SU-DHL-6 (cell line): ENCODE results near the gene EFL1.

ENCODE experiments used
- EZH2phosphoT487 ChIP-seq: fragments of 200-600 bp; sonication (generic), shearing (Covaris generic); conservative IDR thresholded peaks from 2 replicates; pipeline ENCODE4 v1.6.1; 2018; ENCODE audit warnings: mild to moderate bottlenecking, antibody characterized with exemption, low read length, moderate library complexity, mixed read lengths
- TF ChIP-seq, protein P1 (sequence below): fragments of 200-600 bp; sonication (generic); IDR thresholded peaks from one replicate; pipeline ENCODE4 v1.5.1; 2017; ENCODE audit warnings: antibody characterized with exemption, mild to moderate bottlenecking, low read length, moderate library complexity; ENCODE audit not compliant: insufficient read depth, poor library complexity, severe bottlenecking

DNA sequence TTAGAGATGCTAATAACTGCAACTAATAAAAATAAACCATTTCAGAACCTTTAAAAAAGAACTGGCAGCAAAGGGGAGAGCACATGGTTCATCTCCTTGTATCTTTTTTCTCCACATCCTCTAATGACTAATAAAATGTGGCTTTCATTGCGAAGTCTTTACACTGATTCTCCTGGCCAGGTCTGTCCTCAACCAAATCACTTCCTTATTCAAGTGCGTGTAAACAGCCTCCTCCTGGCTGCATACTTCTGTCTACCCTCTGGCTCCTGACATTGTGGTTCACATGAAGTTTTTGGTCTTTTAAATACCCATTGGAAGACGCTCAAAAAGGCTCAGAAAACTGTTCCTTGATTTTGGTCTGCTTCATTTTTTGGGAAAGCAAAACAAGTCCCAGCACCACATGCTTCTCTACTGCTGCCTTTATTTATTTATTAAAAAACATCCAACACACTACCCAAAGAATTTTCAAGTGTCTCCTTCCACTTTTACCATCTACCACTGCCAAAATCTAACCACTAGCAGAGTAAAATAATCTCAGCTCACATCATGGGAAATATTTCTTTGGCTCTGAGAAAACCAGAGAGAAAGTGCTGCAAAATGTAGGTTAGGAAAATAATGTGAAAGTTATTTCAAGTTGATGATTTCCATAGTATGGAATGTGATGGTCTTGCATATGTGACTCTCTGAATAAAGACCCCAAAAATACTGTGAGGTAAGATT, 85.1 kb downstream of the EFL1 start:
- TF ChIP-seq, protein P1, sequence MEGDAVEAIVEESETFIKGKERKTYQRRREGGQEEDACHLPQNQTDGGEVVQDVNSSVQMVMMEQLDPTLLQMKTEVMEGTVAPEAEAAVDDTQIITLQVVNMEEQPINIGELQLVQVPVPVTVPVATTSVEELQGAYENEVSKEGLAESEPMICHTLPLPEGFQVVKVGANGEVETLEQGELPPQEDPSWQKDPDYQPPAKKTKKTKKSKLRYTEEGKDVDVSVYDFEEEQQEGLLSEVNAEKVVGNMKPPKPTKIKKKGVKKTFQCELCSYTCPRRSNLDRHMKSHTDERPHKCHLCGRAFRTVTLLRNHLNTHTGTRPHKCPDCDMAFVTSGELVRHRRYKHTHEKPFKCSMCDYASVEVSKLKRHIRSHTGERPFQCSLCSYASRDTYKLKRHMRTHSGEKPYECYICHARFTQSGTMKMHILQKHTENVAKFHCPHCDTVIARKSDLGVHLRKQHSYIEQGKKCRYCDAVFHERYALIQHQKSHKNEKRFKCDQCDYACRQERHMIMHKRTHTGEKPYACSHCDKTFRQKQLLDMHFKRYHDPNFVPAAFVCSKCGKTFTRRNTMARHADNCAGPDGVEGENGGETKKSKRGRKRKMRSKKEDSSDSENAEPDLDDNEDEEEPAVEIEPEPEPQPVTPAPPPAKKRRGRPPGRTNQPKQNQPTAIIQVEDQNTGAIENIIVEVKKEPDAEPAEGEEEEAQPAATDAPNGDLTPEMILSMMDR, result no peak
- no peak for TF ChIP-seq EZH2phosphoT487
